Ovary (tissue), 9 donors: ENCODE data around the gene APPL2. TPM values are rescaled to one million over a fixed set of nuclear protein-coding genes. Genes with fewer than 3 reads are reported as not detected.

ENCODE experiments used
- DNase-seq, 5 donors: peaks; one replicate each; pipeline ENCODE4 v3.0.0-alpha.2; 2019 to 2020
- H3K27ac ChIP-seq, 2 donors: fragments of 200-600 bp; one replicate each; pipeline versions ENCODE4 v1.5.1 to v1.8.0; 2019 to 2022
- H3K27me3 ChIP-seq: fragments of 200-600 bp; one replicate; pipeline ENCODE4 v1.8.0; 2022
- H3K36me3 ChIP-seq: fragments of 200-600 bp; sonication (generic); one replicate; pipeline ENCODE4 v1.5.1; 2019
- H3K4me1 ChIP-seq: one replicate; pipeline ENCODE4 v1.8.1; 2013; ENCODE audit warnings: mild to moderate bottlenecking, moderate library complexity; ENCODE audit not compliant: insufficient read depth
- H3K4me3 ChIP-seq: fragments of 200-600 bp; sonication (generic); one replicate; pipeline ENCODE4 v1.5.1; 2017
- H3K9me3 ChIP-seq, 2 donors: fragments of 200-600 bp in 1 of 2; sonication (generic) in 1 of 2; one replicate each; pipeline versions ENCODE4 v1.5.1 to v1.8.1; 2013 to 2019; ENCODE audit warnings: mild to moderate bottlenecking in 1 of 2, moderate library complexity in 1 of 2
- CTCF ChIP-seq, 3 donors: fragments of 450-650 bp in 2 of 3; fragments of 200-600 bp in 1 of 3; IDR thresholded peaks; one replicate each; pipeline versions ENCODE4 v1.5.1 to v1.8.0; 2016 to 2022; ENCODE audit warnings: antibody characterized with exemption in 3 of 3, mild to moderate bottlenecking in 1 of 3
- EP300 ChIP-seq: sonication (generic); formaldehyde crosslinking; IDR thresholded peaks from one replicate; pipeline ENCODE4 v1.6.1; 2017; ENCODE audit warnings: antibody characterized with exemption
- POLR2A ChIP-seq: fragments of 450-650 bp; IDR thresholded peaks from one replicate; pipeline ENCODE4 v1.6.1; 2017; ENCODE audit warnings: antibody characterized with exemption, mild to moderate bottlenecking, moderate library complexity
- WGBS, 3 donors: extraction: QIAGEN DNeasy Blood & Tissue Kit in 1 of 3; methylation state at CpG; one replicate each; pipeline versions ENCODE4 v1.1.5 to v1.1.7; 2013 to 2017; 5-methylcytosine and 5-hydroxymethylcytosine counted together
- intact Hi-C, 4 donors: fragments of 100-400 bp; cut with DNase I; formaldehyde crosslinking; loops; one replicate each; pipeline versions ENCODE4 v1.11.0 to v1.15.1; 2022 to 2023
- polyA plus RNA-seq, 2 donors: library from polyadenylated mRNA; stranded (reverse); fragments of 200-250 nt in 1 of 2; fragments of 350-450 nt in 1 of 2; fragmentation: Illumina TruSeq in 1 of 2; extraction: RNeasy Lipid Tissue Mini Kit (QIAGEN cat#74804) in 1 of 2; gene quantifications; one replicate each; pipeline ENCODE4 v1.2.3, GENCODE V29; 2013 to 2014
- total RNA-seq, 7 donors: library from RNA; depleted of rRNA in 2 of 7; stranded (reverse); fragments of >200 nt in 2 of 7; fragmentation: NEBNext Ultra II Directional in 3 of 7; extraction: Animal tissue kit (Norgen Biotek cat#: 25700) in 3 of 7; gene quantifications; one replicate each; pipeline versions ENCODE4 v1.1.0 to v1.2.4, GENCODE V29; 2016 to 2023
- donor health status: DM: no; HTN: no; CAD: no; lungs with moderate emphysema.
- donor health status: DM: no; HTN: no; CAD: no.
- donor health status: Bipolar disorder and iron deficiency.
- donor health status: DM: yes; HTN: yes; CAD: no.
- donor health status: DM: no; HTN: no; CAD: no.
- donor health status: DM: yes; HTN: yes; CAD: no.

Gene APPL2
- total and polyA plus RNA-seq, 9 donors, result 27.4 to 66.2 (median 36.2) TPM

- no peak for DNase-seq
- Histone ChIP-seq H3K4me3 (no peak overlapping the region), H3K27ac (no peak overlapping the region), H3K4me1 (no peaks in the 10 kb centered on the region), H3K36me3 (no peaks in the 10 kb centered on the region), H3K9me3 (no peaks in the 10 kb centered on the region), H3K27me3 (no peaks in the 10 kb centered on the region)
- 92 to 97% (median 96%) methylated on average over 2 of the region's 2 CpGs for WGBS, 3 donors
- TF ChIP-seq CTCF (IDR thresholded peaks at IDR 0.05) (no peak), POLR2A (no peak), EP300 (no peak)
- intact Hi-C loops, result no loop called here
Observed at GRCh38 chr12:105156260-105156659, 79.7 kb downstream of the APPL2 start.

- no peak overlapping the region for H3K27ac ChIP-seq
- H3K36me3 ChIP-seq, result no peaks in the 10 kb centered on the region
- no peaks in the 10 kb centered on the region for H3K4me1 ChIP-seq
- H3K27me3 ChIP-seq, result no peaks in the 10 kb centered on the region
- H3K9me3 ChIP-seq, result no peaks in the 10 kb centered on the region
- TF ChIP-seq CTCF (IDR thresholded peaks at IDR 0.05) (no peak), POLR2A (no peak), EP300 (no peak)
- intact Hi-C loops, result no loop called here
- WGBS, 3 donors, result 91 to 93% (median 92%) methylated on average over 3 of the region's 3 CpGs
- no peak overlapping the region for H3K4me3 ChIP-seq
- no peak for DNase-seq
Observed at GRCh38 chr12:105142259-105142658, 93.7 kb downstream of the APPL2 start.

- no peaks in the 10 kb centered on the region for H3K9me3 ChIP-seq
- no peaks in the 10 kb centered on the region for H3K27me3 ChIP-seq
- no peak overlapping the region for H3K27ac ChIP-seq
- no peaks in the 10 kb centered on the region for H3K4me1 ChIP-seq
- intact Hi-C loops, result no loop called here
- 88 to 91% (median 88%) methylated on average over 6 of the region's 6 CpGs for WGBS, 3 donors
- no peak overlapping the region for H3K4me3 ChIP-seq
- no peak for DNase-seq
- H3K36me3 ChIP-seq, result no peaks in the 10 kb centered on the region
- TF ChIP-seq EP300 (no peak), POLR2A (no peak), CTCF (IDR thresholded peaks at IDR 0.05) (no peak)
Observed at GRCh38 chr12:105141320-105141922, 94.6 kb downstream of the APPL2 start.

- 83 to 89% (median 88%) methylated on average over 2 of the region's 2 CpGs for WGBS, 3 donors
- no peak overlapping the region for H3K27ac ChIP-seq
- intact Hi-C loops, result no loop called here
Observed at GRCh38 chr12:105138248-105138647, 97.7 kb downstream of the APPL2 start.

More at GRCh38 chr12:105138248-105138647, 97.7 kb downstream of the APPL2 start:
- H3K4me1 ChIP-seq, result no peaks in the 10 kb centered on the region
- no peak for DNase-seq
- H3K27me3 ChIP-seq, result no peaks in the 10 kb centered on the region
- TF ChIP-seq POLR2A (no peak), CTCF (IDR thresholded peaks at IDR 0.05) (no peak), EP300 (no peak)
- no peaks in the 10 kb centered on the region for H3K36me3 ChIP-seq
- H3K9me3 ChIP-seq, result no peaks in the 10 kb centered on the region
- no peak overlapping the region for H3K4me3 ChIP-seq

Other genes with a start within 250 kb of the APPL2 start
- 10 to 100 TPM in 5 of 7 donors, 1 to 10 TPM in 2; 4.5 to 20.2 (median 13.6) TPM for gene NOPCHAP1, start 249.9 kb downstream of the APPL2 start, total RNA-seq
- gene NOPCHAP1, start 249.9 kb downstream of the APPL2 start, polyA plus RNA-seq, result 1 to 10 TPM; 5.2 to 6.6 TPM
- gene ALDH1L2, start 151.7 kb downstream of the APPL2 start, total RNA-seq, result 10 to 100 TPM in 1 of 7 donors, 1 to 10 TPM in 3, under 1 TPM in 3; 0.72 to 36.4 (median 1.3) TPM
- gene ALDH1L2, start 151.7 kb downstream of the APPL2 start, polyA plus RNA-seq, result 1 to 10 TPM in 1 of 2 donors, under 1 TPM in 1; 0.38 to 3.7 TPM
- gene WASHC4, start 128.4 kb downstream of the APPL2 start, total RNA-seq, result 10 to 100 TPM; 32.1 to 55.8 (median 46.5) TPM
- 10 to 100 TPM; 16.0 to 23.0 TPM for gene WASHC4, start 128.4 kb downstream of the APPL2 start, polyA plus RNA-seq
- gene C12orf75, start 94.5 kb upstream of the APPL2 start, total RNA-seq, result 10 to 100 TPM in 2 of 7 donors, 1 to 10 TPM in 5; 3.3 to 18.5 (median 5.6) TPM
- gene C12orf75, start 94.5 kb upstream of the APPL2 start, polyA plus RNA-seq, result 10 to 100 TPM in 1 of 2 donors, 1 to 10 TPM in 1; 5.1 to 83.9 TPM